HG03139 (cell line): ENCODE data around the gene SAMD13.
A peak's percentile ranks its signal among the peaks of the same experiment; 100 is the strongest.
"Not testable (repeated sequence)": the region's sequence is repeated elsewhere in the genome, so short reads cannot be mapped to it uniquely, and the experiment has no call there.

Experiments
- ATAC-seq: cut with Tn5 transposase; IDR thresholded peaks from one replicate; pipeline ENCODE4 v1.9.1; 2021; ENCODE audit not compliant: unreplicated experiment

The SAMD13 gene

GRCh38 chr1:84283381-84283780 lies 18.1 kb upstream of the SAMD13 start:
- ATAC-seq = no peak

- ATAC-seq = no peak
Measured at GRCh38 chr1:84286071-84286470, 15.4 kb upstream of the SAMD13 start.

GRCh38 chr1:84287389-84287788 lies 14.1 kb upstream of the SAMD13 start:
- ATAC-seq = not testable (repeated sequence)

GRCh38 chr1:84289169-84289785 lies 12.2 kb upstream of the SAMD13 start:
- no peak for ATAC-seq

- no peak for ATAC-seq
Measured at GRCh38 chr1:84291882-84292655, 9.4 kb upstream of the SAMD13 start.

GRCh38 chr1:84293766-84294165 lies 7.7 kb upstream of the SAMD13 start:
- no peak for ATAC-seq

- ATAC-seq = no peak
Measured at GRCh38 chr1:84294751-84295150, 6.8 kb upstream of the SAMD13 start.

GRCh38 chr1:84297546-84298244 lies 3.8 kb upstream of the SAMD13 start:
- ATAC-seq = no peak

- ATAC-seq = peak; percentile 47
Measured at GRCh38 chr1:84298328-84298683, 3.2 kb upstream of the SAMD13 start.

GRCh38 chr1:84298684-84299535 lies 2.6 kb upstream of the SAMD13 start:
- ATAC-seq = peak; percentile 36

GRCh38 chr1:84299536-84300170 lies 1.9 kb upstream of the SAMD13 start:
- no peak for ATAC-seq

- ATAC-seq = no peak
Measured at GRCh38 chr1:84300501-84300900, 1.0 kb upstream of the SAMD13 start.

- no peak for ATAC-seq
Measured at GRCh38 chr1:84301785-84302385, 377 bp downstream of the SAMD13 start.

GRCh38 chr1:84303314-84303830 lies 1.9 kb downstream of the SAMD13 start:
- no peak for ATAC-seq

- no peak for ATAC-seq
Measured at GRCh38 chr1:84307398-84307797, 5.9 kb downstream of the SAMD13 start.

GRCh38 chr1:84311296-84311695 lies 9.8 kb downstream of the SAMD13 start:
- ATAC-seq = no peak

GRCh38 chr1:84319662-84320061 lies 18.2 kb downstream of the SAMD13 start:
- ATAC-seq = no peak

- ATAC-seq = no peak
Measured at GRCh38 chr1:84327830-84328229, 26.3 kb downstream of the SAMD13 start.

GRCh38 chr1:84330125-84330984 lies 28.8 kb downstream of the SAMD13 start:
- no peak for ATAC-seq
